ENCODE measurements around the gene HERC2. TPM values are rescaled to one million over a fixed set of nuclear protein-coding genes. Genes with fewer than 3 reads are reported as not detected.

The HERC2 gene
- total and polyA plus RNA-seq, 4 donors: 17.9 to 76.0 (median 39.8) TPM

- DNase-seq (no peak), ATAC-seq (ENCODE audit: insufficient read depth, low FRiP score) (no peak)
- Histone ChIP-seq H3K36me3 (ENCODE audit: control insufficient read depth in 4 of 4, insufficient read depth in 4 of 4, low read length in 4 of 4) (peaks cover 12 to 23% (median 21%) of the 10 kb centered on the region in 4 donors), H3K9me3 (ENCODE audit: control insufficient read depth in 4 of 4, insufficient read depth in 3 of 4, low read length in 3 of 4) (no peaks in the 10 kb centered on the region), H3K9ac (ENCODE audit: insufficient read depth in 1 of 2, low read length in 2 of 2) (no peak overlapping the region), H3K4me1 (ENCODE audit: control insufficient read depth in 5 of 5, insufficient read depth in 5 of 5, low read length in 5 of 5) (peaks cover 0 to 4% (median 0%) of the 10 kb centered on the region in 5 donors), H3K27ac (ENCODE audit: low read depth in 1 of 2, low read length in 1 of 2) (no peak overlapping the region), H3K27me3 (ENCODE audit: control insufficient read depth in 3 of 3, insufficient read depth in 3 of 3, low read length in 2 of 3) (no peaks in the 10 kb centered on the region), H3K4me3 (no peak overlapping the region)
- TF ChIP-seq, protein P1, sequence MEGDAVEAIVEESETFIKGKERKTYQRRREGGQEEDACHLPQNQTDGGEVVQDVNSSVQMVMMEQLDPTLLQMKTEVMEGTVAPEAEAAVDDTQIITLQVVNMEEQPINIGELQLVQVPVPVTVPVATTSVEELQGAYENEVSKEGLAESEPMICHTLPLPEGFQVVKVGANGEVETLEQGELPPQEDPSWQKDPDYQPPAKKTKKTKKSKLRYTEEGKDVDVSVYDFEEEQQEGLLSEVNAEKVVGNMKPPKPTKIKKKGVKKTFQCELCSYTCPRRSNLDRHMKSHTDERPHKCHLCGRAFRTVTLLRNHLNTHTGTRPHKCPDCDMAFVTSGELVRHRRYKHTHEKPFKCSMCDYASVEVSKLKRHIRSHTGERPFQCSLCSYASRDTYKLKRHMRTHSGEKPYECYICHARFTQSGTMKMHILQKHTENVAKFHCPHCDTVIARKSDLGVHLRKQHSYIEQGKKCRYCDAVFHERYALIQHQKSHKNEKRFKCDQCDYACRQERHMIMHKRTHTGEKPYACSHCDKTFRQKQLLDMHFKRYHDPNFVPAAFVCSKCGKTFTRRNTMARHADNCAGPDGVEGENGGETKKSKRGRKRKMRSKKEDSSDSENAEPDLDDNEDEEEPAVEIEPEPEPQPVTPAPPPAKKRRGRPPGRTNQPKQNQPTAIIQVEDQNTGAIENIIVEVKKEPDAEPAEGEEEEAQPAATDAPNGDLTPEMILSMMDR (IDR thresholded peaks at IDR 0.05; ENCODE audit: control extremely low read depth, extremely low read depth): no peak
- WGBS, 2 donors: 83 to 100% methylated on average over 1 of the region's 1 CpG
Measured at GRCh38 chr15:28192772-28193171, 129.2 kb downstream of the HERC2 start.

GRCh38 chr15:28191832-28192231 is 130.1 kb downstream of the HERC2 start:
- no peaks in the 10 kb centered on the region for H3K9me3 ChIP-seq (ENCODE audit: control insufficient read depth in 4 of 4, insufficient read depth in 3 of 4, low read length in 3 of 4)
- TF ChIP-seq, protein P1 (IDR thresholded peaks at IDR 0.05; ENCODE audit: control extremely low read depth, extremely low read depth): no peak
- H3K4me3 ChIP-seq: no peak overlapping the region
- H3K36me3 ChIP-seq (ENCODE audit: control insufficient read depth in 4 of 4, insufficient read depth in 4 of 4, low read length in 4 of 4): peaks cover 12 to 24% (median 24%) of the 10 kb centered on the region in 4 donors
- DNase-seq: peak; percentile 88 to 90 (median 88)
- no peak overlapping the region for H3K27ac ChIP-seq (ENCODE audit: low read depth in 1 of 2, low read length in 1 of 2)
- 73 to 86% methylated on average over 15 of the region's 15 CpGs for WGBS, 2 donors
- ATAC-seq (ENCODE audit: insufficient read depth, low FRiP score): no peak
- peaks cover 0 to 4% (median 0%) of the 10 kb centered on the region in 5 donors for H3K4me1 ChIP-seq (ENCODE audit: control insufficient read depth in 5 of 5, insufficient read depth in 5 of 5, low read length in 5 of 5)
- no peaks in the 10 kb centered on the region for H3K27me3 ChIP-seq (ENCODE audit: control insufficient read depth in 3 of 3, insufficient read depth in 3 of 3, low read length in 2 of 3)
- H3K9ac ChIP-seq (ENCODE audit: insufficient read depth in 1 of 2, low read length in 2 of 2): no peak overlapping the region

DNA sequence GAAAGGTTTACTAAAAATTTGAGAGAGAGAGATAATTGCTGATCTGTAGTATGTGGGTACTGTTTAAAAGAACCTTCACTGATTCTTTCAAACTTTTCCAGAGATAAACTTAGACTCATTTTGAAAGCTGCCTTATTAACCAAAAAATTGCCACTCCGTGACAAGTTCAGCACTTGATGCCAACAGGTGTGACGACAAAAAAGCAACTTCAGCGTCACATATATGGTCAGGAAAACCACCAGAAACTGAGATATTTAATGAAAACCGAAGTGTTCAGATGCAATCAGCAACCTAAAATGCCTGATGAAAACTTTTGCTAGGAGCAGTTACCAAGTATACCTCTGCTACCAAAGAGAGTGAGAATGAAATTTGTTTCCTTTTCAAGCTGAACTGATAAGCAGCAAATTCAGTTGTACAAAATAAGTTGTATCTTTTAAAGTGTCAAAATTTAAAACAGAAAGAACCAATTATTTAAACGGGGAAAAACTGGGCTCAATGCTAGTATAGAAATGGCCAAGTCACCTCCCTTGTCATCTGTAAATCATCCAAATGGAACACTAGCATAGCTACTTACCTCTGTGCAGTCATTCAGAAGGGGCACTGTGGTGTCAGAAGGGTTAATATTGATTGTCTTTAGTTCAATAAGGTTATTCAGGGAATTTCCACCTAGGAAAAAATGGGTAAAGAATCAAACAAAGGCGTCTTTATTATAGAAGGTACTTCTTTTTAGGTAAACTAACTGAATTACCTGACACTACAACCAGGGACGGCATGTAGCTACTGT is 131.4 kb downstream of the HERC2 start:
- Histone ChIP-seq H3K27me3 (ENCODE audit: control insufficient read depth in 3 of 3, insufficient read depth in 3 of 3, low read length in 2 of 3) (no peaks in the 10 kb centered on the region), H3K27ac (ENCODE audit: low read depth in 1 of 2, low read length in 1 of 2) (no peak overlapping the region), H3K4me3 (no peak overlapping the region), H3K9me3 (ENCODE audit: control insufficient read depth in 4 of 4, insufficient read depth in 3 of 4, low read length in 3 of 4) (no peaks in the 10 kb centered on the region), H3K9ac (ENCODE audit: insufficient read depth in 1 of 2, low read length in 2 of 2) (no peak overlapping the region), H3K36me3 (ENCODE audit: control insufficient read depth in 4 of 4, insufficient read depth in 4 of 4, low read length in 4 of 4) (peaks cover 18 to 28% (median 25%) of the 10 kb centered on the region in 4 donors), H3K4me1 (ENCODE audit: control insufficient read depth in 5 of 5, insufficient read depth in 5 of 5, low read length in 5 of 5) (peaks cover 0 to 4% (median 0%) of the 10 kb centered on the region in 5 donors)
- ATAC-seq (ENCODE audit: insufficient read depth, low FRiP score) (no peak), DNase-seq (no peak)
- TF ChIP-seq, protein P1 (IDR thresholded peaks at IDR 0.05; ENCODE audit: control extremely low read depth, extremely low read depth): no peak
- WGBS, 2 donors: 89 to 94% methylated on average over 7 of the region's 7 CpGs
